Stimulated activated CD4-positive, alpha-beta T cell treated with anti-CD3 and anti-CD28 coated beads, Interleukin-1b, Interleukin-23, amount 100 ng/mL, for 4 hours (primary cell): ENCODE measurements around the gene CDYL2.
A peak's percentile ranks its signal among the peaks of the same experiment; 100 is the strongest.
"Not testable (repeated sequence)": the region's sequence is repeated elsewhere in the genome, so short reads cannot be mapped to it uniquely, and the experiment has no call there.

Experiments used
- DNase-seq, 2 donors: peaks; one replicate each; pipeline ENCODE4 v3.0.0-alpha.2; 2020; ENCODE audit warnings: low read depth in 2 of 2

CDYL2 gene

GRCh38 chr16:80804526-80805383, at the start of gene CDYL2:
Gene CDYL2 (minus strand): TSS chr16:80804598. CDS start chr16:80804173, 425 bp downstream.
- DNase-seq: peak; percentile 13 to 49

GRCh38 chr16:80852261-80852872, 48.0 kb upstream of the CDYL2 start:
- DNase-seq: peak in 1 of 2 donors; percentile 1

GRCh38 chr16:80851831-80852230, 47.4 kb upstream of the CDYL2 start:
- DNase-seq: no peak

- no peak for DNase-seq
These were observed 46.4 kb upstream of the CDYL2 start for GRCh38 chr16:80850757-80851156.

- no peak for DNase-seq
These were observed 44.5 kb upstream of the CDYL2 start for GRCh38 chr16:80848862-80849261.

GRCh38 chr16:80846680-80847079, 42.3 kb upstream of the CDYL2 start:
- no peak for DNase-seq

- no peak for DNase-seq
These were observed 41.9 kb upstream of the CDYL2 start for GRCh38 chr16:80846275-80846674.

GRCh38 chr16:80844395-80844794, 40.0 kb upstream of the CDYL2 start:
- DNase-seq: no peak

- DNase-seq: no peak
These were observed 36.8 kb upstream of the CDYL2 start for GRCh38 chr16:80841231-80841630.

GRCh38 chr16:80837533-80838147, 33.2 kb upstream of the CDYL2 start:
- DNase-seq: no peak

GRCh38 chr16:80836846-80837245, 32.4 kb upstream of the CDYL2 start:
- DNase-seq: no peak

GRCh38 chr16:80836202-80836601, 31.8 kb upstream of the CDYL2 start:
- no peak for DNase-seq

- no peak for DNase-seq
These were observed 26.6 kb upstream of the CDYL2 start for GRCh38 chr16:80831039-80831438.

GRCh38 chr16:80828495-80828894, 24.1 kb upstream of the CDYL2 start:
- no peak for DNase-seq

- no peak for DNase-seq
These were observed 22.6 kb upstream of the CDYL2 start for GRCh38 chr16:80827007-80827406.

GRCh38 chr16:80825365-80825758, 21.0 kb upstream of the CDYL2 start:
- no peak for DNase-seq

- DNase-seq: peak in 1 of 2 donors; percentile 21
These were observed 20.4 kb upstream of the CDYL2 start for GRCh38 chr16:80824623-80825364.

- DNase-seq: no peak
These were observed 15.6 kb upstream of the CDYL2 start for GRCh38 chr16:80819988-80820387.

GRCh38 chr16:80816356-80816755, 12.0 kb upstream of the CDYL2 start:
- no peak for DNase-seq

- DNase-seq: not testable (repeated sequence)
These were observed 10.9 kb upstream of the CDYL2 start for GRCh38 chr16:80815278-80815677.

GRCh38 chr16:80812593-80812992, 8.2 kb upstream of the CDYL2 start:
- no peak for DNase-seq

- DNase-seq: no peak
These were observed 5.0 kb upstream of the CDYL2 start for GRCh38 chr16:80809366-80809765.
